SJSA1 (cell line): ENCODE results near the gene TRPC3. TPM values are rescaled to one million over a fixed set of nuclear protein-coding genes. Genes with fewer than 3 reads are reported as not detected.

Experiments used
- total RNA-seq: library from RNA; depleted of rRNA; stranded (reverse); fragments of >200 nt; shearing (Covaris generic); gene quantifications from 2 replicates; pipeline ENCODE4 v1.2.3, GENCODE V29; 2014; rRNA removed

Gene TRPC3
- total RNA-seq, 1 experiment from 2014 or later: 1.3 TPM

Other genes starting within 250 kb of the TRPC3 start
- gene SMIM43, start 186.9 kb downstream of the TRPC3 start, total RNA-seq: 0.26 TPM in 1 of 2 replicates, not detected in the other
- 93.3 and 134 TPM in 2 replicates for gene EXOSC9, start 150.7 kb downstream of the TRPC3 start, total RNA-seq
- gene CCNA2, start 128.2 kb downstream of the TRPC3 start, total RNA-seq: 273 and 318 TPM in 2 replicates
- gene BBS7, start 81.6 kb downstream of the TRPC3 start, total RNA-seq: 18.8 and 33.2 TPM in 2 replicates
- 31.9 and 35.6 TPM in 2 replicates for gene BLTP1, start 200.3 kb upstream of the TRPC3 start, total RNA-seq